AG10803 (cell line): Measurements from ENCODE around the gene BLOC1S4.
"Not testable (repeated sequence)": the region's sequence is repeated elsewhere in the genome, so short reads cannot be mapped to it uniquely, and the experiment has no call there.

Experiments
- DNase-seq: peaks from one replicate; pipeline ENCODE4 v3.0.0; 2010; ENCODE audit warnings: low read depth
- H3K4me3 ChIP-seq: 2 replicates; pipeline ENCODE4 v1.5.1; 2011; ENCODE audit warnings: mild to moderate bottlenecking, low read length, control low read depth
- CTCF ChIP-seq: conservative IDR thresholded peaks from 2 replicates; pipeline ENCODE4 v1.5.1; 2011; ENCODE audit warnings: mild to moderate bottlenecking, low read length, control low read depth, inconsistent platforms

BLOC1S4 gene

GRCh38 chr4:6752486-6752829 is 36.5 kb downstream of the BLOC1S4 start:
- H3K4me3 ChIP-seq = no peak overlapping the region
- no peak for TF ChIP-seq CTCF
- DNase-seq = no peak

DNA sequence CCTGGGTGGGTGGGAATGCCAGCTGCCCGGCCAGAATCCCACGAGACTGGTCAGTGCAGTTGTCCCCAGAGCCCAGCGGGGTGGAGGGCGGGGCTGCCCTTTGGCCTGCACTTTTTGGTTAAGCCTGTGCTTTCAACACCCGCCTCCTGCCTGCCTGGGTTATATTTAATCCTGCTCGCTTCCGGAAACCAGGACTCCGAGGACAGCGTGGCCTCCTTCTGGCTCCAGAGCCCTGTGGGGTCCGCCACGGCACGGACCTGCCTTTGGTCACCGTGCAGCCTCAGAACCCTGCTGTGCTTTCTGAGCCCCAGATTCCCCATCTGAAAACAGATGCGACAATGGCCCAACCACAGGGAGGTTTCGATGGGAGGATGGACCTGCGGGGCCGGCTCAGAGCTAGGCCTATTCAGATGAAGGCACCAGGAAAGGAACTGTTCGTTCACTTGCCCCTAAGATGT is 37.2 kb downstream of the BLOC1S4 start:
- no peak for TF ChIP-seq CTCF
- H3K4me3 ChIP-seq = no peak overlapping the region
- no peak for DNase-seq

DNA sequence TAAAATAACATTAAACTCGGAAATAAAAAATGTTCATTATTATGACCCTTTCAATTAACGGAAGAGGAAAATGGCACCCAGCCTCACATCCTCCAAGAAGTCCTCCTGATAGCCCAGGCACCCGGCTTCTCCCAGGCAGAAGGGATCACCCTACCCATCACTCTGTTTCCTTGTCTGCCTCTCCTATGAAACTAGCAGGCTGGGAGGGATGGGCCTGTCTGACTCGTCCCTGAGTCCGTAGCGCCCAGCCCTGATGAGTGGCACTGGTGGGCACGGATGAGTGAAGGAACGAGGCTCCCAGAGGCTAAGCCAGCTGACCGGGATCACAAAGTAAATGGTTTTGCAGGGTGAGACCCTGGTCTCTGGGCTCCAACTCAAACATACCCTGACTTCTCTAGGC is 37.9 kb downstream of the BLOC1S4 start:
- no peak overlapping the region for H3K4me3 ChIP-seq
- no peak for DNase-seq
- TF ChIP-seq CTCF = no peak

- TF ChIP-seq CTCF = no peak
- no peak overlapping the region for H3K4me3 ChIP-seq
Measured at GRCh38 chr4:6754481-6755087, 38.6 kb downstream of the BLOC1S4 start.

DNA sequence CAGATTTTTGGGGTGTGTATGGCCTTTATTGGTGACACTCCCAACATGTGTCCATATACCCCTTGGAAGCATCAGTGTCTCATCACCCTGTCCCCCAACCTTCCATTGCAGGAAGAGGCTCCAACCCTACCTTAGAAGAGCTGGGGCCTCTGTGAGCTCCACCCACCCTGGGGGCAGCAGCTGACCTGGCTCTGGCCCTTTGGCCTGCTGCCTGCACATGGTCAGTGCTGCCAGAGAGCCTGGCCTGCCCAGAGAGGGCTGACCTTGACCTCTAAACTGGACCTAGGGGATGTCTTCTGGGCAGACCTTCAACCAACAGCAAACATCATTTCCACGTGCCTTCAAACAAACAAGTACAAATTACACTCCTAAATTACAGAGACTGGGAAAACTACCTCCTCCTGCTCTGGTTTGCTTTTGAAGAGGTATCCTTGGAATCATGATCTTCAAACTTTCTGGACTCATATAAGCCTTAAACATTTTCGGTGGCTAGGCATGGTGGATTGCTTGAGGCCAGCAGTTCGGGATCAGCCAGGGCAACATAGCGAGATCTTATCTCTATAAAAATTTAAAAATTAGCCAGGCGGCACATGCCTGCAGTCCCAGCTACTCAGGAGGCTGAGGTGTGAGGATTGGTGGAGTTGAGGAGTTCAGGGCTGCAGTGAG is 39.2 kb downstream of the BLOC1S4 start:
- no peak overlapping the region for H3K4me3 ChIP-seq
- no peak for DNase-seq
- no peak for TF ChIP-seq CTCF

More at GRCh38 chr4:6754481-6755087, 38.6 kb downstream of the BLOC1S4 start:
- DNase-seq = no peak

DNA sequence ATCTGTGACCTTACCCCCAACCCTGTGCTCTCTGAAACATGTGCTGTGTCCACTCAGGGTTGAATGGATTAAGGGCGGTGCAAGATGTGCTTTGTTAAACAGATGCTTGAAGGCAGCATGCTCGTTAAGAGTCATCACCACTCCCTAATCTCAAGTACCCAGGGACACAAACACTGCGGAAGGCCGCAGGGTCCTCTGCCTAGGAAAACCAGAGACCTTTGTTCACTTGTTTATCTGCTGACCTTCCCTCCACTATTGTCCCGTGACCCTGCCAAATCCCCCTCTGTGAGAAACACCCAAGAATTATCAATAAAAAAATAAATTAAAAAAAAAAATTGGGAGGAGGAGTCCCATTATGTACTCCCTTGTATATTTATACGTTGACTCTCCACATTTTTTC is 40.4 kb downstream of the BLOC1S4 start:
- H3K4me3 ChIP-seq, DNase-seq: not testable (repeated sequence)

DNA sequence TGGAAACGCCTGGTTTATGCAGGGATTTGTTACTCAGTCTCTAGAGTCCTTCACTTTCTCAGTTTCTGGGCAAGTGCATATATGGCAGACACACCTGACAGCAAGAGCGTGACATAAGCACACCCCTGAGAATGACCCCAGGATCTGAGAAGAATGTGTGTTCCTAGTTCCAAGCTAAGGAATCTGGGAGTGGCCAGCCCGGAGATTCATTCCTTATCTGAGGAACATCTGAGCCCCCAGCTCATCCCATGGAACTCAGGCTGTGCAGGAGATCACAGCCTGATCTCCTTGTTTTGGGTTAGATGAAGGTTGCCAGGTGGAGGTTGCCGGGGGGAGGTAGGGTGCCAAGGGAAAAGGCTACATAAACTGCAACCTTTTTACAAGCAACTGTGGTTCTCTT is 42.8 kb downstream of the BLOC1S4 start:
- no peak for TF ChIP-seq CTCF
- no peak overlapping the region for H3K4me3 ChIP-seq
- DNase-seq = no peak
